Activated T-cell treated with anti-CD3 and anti-CD28 coated beads for 48 hours (primary cell): Measurements from ENCODE around the gene EXOSC5.

ENCODE experiments used
- DNase-seq: peaks from one replicate; pipeline ENCODE4 v3.0.0-alpha.2; 2020; ENCODE audit warnings: low read depth

Gene EXOSC5

DNA sequence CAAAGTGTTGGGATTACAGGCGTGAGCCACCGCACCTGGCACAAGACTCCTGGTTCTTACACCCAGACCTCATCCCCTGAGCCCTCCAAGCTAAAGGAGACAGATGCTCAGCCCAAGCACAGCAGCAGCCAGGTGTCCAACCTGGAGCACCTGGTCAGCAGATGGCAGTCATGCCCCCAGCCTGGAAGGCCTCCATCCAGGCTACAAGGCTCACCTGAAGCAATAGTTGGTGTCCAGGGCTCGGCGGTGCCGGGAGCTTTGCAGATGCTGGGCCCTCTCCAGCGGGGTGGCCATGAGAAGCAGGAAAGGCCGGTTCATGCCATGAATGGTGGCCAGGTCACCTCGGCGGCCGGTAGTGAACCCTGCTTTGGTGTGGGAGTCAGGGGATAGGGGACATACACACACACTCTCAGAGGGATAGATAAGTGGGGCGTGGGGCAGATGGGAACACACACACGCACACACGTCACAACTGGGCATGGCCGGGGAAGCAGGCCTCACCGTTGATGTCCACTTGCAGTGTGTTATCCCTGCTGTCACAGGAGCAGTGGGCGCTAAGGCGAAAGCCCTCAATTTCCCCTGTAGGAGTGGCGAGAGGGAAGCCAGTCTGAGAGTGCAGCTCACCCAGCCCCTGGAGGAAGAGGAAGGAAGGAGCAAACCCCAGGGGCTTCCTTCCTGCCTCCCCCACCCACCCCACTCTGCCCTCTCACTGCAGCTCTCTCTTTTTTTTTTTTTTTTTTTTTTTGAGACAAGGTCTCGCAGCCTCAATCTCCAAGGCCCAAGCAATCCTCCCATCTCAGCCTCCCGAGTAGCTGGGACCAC, 55.3 kb downstream of the EXOSC5 start:
- DNase-seq, result no peak

DNA sequence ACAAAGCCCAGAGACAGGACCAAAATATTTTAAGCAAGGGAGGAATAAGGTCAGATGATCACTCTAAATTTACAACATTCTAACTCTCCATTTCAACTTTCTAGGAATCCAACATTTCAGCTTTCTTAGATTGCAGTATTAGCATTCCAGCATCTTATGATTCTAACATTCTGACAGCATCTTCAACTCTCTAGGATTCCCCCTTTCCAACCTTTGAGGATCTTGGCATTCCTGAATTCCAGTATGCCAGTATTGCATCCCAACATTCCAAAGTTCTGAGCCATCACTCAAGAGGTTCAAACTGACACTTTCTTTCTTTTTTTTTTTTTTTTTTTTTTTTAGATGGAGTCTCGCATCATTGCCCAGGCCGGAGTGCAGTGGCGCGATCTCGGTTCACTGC, 57.2 kb downstream of the EXOSC5 start:
- DNase-seq, result no peak
